Dendritic cell treated with granulocyte-macrophage colony-stimulating factor and Interleukin-4, amounts not matched to agents 40 ng/mL and 50 ng/mL, for 4 days (primary cell): ENCODE measurements around the gene LIFR.
"Not testable (repeated sequence)": the region's sequence is repeated elsewhere in the genome, so short reads cannot be mapped to it uniquely, and the experiment has no call there.

Experiments
- H3K27ac Mint-ChIP-seq: one replicate; pipeline ENCODE4 v1.8.0; 2022; ENCODE audit warnings: mild to moderate bottlenecking, mixed read lengths
- H3K27me3 Mint-ChIP-seq: one replicate; pipeline ENCODE4 v1.8.0; 2022; ENCODE audit warnings: mild to moderate bottlenecking, mixed read lengths
- H3K36me3 Mint-ChIP-seq: one replicate; pipeline ENCODE4 v1.8.0; 2022; ENCODE audit warnings: low read depth, mixed read lengths
- H3K4me1 Mint-ChIP-seq: one replicate; pipeline ENCODE4 v1.8.0; 2022; ENCODE audit warnings: low read depth, mixed read lengths
- H3K4me3 Mint-ChIP-seq: one replicate; pipeline ENCODE4 v1.8.0; 2022; ENCODE audit warnings: mild to moderate bottlenecking, moderate library complexity, mixed read lengths
- H3K9me3 Mint-ChIP-seq: one replicate; pipeline ENCODE4 v1.8.0; 2022; ENCODE audit warnings: mixed read lengths
- intact Hi-C: fragments of 100-400 bp; cut with micrococcal nuclease; formaldehyde crosslinking; loops from one replicate; pipeline ENCODE4 v1.15.0; 2022

LIFR gene

DNA sequence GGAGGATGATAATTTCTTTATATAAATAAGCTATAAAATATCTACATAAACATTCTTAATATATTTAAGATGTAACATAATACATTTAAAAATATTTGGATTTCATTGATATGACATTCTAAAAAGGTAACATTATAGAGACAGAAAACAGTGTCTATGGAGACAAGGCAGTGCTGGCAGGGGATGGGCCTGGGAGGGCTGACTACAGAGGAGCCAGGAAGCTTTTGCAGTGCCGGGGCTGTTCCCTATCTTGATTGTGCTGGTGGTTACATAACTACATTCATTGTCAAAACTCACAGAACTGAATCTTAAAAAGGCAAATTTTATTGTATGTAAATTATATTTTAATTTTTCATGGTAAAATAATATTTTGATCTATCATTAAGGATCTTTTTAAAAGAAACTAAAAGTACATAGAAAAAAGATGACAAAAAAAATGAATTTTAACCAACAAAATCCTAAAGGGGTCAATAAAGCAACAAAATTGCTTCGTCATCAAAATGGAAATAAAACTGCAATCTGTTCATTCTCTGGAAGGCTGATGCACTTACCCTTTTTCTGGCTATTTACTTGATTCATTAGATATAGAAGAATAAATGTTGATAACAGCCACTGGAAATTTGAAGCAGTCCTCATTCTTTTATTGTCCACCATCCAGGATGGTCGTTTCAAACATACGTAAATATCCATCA, 26.3 kb downstream of the LIFR start:
- H3K27ac Mint-ChIP-seq, result no peak overlapping the region
- H3K9me3 Mint-ChIP-seq, result peaks cover 21% of the 10 kb centered on the region
- H3K36me3 Mint-ChIP-seq, result no peaks in the 10 kb centered on the region
- intact Hi-C loops, result no loop called here
- no peak overlapping the region for H3K4me3 Mint-ChIP-seq
- H3K4me1 Mint-ChIP-seq, result no peaks in the 10 kb centered on the region
- H3K27me3 Mint-ChIP-seq, result peaks cover 45% of the 10 kb centered on the region

DNA sequence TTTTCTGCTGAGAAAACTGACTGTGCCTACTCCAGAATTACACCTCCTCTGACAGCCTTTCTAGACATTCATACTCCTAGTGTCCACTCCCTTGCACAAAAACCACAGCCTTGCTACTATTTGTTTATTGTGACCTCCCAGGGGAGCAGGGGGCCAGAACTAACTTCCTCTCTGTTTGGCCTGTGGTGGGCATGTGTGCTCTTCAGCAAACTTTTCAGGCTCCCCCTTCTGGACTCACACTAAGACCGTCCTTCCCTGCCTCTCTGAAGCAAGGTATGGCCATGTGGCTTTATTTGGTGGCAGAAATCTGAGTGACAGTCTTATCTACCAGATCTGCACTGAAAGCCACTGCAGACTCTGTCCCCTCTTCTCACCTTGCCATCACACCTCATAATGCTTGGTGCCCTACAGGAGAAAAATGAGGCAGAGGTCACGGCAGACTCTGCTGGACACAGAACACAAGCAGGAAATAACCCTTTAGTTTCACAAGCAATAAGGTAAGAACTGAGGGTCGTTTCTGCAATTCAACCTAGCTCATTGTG, 28.2 kb downstream of the LIFR start:
- H3K4me1 Mint-ChIP-seq, result no peaks in the 10 kb centered on the region
- peaks cover 44% of the 10 kb centered on the region for H3K27me3 Mint-ChIP-seq
- no peak overlapping the region for H3K4me3 Mint-ChIP-seq
- intact Hi-C loops, result no loop called here
- H3K27ac Mint-ChIP-seq, result no peak overlapping the region
- no peaks in the 10 kb centered on the region for H3K36me3 Mint-ChIP-seq
- peaks cover 21% of the 10 kb centered on the region for H3K9me3 Mint-ChIP-seq

DNA sequence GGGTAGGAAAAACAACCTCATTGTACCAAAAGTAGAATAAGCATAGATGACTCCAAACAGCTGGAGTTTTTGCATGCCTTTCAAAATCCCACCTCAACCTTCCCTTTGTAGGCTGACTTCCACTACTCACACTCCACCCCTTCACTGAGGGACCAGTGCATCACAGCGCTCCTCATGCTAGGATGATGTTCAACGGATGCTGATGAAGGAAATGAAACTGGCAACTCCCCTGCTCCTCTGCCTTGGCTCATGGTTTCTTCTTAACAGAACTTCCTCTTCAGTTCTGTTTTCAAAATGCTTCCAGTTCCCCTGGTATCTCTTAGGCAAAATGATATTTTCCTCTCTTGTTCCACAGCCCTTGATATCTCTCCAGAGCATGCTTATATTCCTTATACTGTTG, 29.0 kb downstream of the LIFR start:
- intact Hi-C loops, result no loop called here
- H3K27ac Mint-ChIP-seq, result no peak overlapping the region
- no peak overlapping the region for H3K4me3 Mint-ChIP-seq
- H3K4me1 Mint-ChIP-seq, result no peaks in the 10 kb centered on the region
- H3K9me3 Mint-ChIP-seq, result peaks cover 21% of the 10 kb centered on the region
- peaks cover 44% of the 10 kb centered on the region for H3K27me3 Mint-ChIP-seq
- H3K36me3 Mint-ChIP-seq, result no peaks in the 10 kb centered on the region

DNA sequence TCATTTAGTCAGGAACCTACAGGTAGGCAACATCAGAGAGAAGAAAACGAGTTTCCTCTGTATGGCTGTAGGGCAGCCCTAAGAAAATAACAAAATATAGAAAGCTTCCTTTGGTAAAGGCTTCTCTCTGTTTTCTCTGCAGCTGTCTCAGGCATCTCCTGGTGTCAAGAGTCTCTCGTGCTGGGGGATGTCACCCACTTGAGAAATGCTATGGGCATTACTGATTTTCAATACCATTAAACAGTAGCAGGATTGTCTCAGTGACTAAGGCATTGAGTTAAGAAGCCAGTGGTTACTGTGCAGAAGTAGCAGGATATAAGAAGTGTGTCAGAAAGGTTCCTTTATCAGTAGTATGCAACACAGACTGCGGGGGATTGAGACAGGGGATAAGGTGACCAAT, 32.4 kb downstream of the LIFR start:
- Mint-ChIP-seq H3K4me1 (no peaks in the 10 kb centered on the region), H3K36me3 (no peaks in the 10 kb centered on the region), H3K27me3 (peaks cover 47% of the 10 kb centered on the region), H3K27ac (no peak overlapping the region), H3K9me3 (peaks cover 15% of the 10 kb centered on the region), H3K4me3 (no peak overlapping the region)
- intact Hi-C loops, result no loop called here

DNA sequence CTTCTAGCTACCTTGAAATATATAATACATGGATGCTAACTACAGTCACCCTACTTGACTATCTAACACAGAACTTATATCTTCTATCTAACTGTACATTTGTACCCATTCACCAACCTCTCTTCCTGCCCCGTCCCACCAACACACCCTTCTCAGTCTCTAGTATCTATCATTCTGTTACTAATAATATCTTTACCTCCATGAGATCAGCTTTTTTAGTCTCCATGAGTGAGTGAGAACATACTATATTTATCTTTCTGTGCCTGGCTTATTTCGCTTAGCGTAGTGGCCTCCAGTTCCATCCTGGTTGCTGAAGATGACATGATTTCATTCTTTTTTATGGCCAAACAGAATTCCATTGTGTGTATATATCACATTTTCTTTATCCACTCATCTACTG, 37.0 kb downstream of the LIFR start:
- Mint-ChIP-seq H3K27me3 (peaks cover 42% of the 10 kb centered on the region), H3K9me3 (no peaks in the 10 kb centered on the region)

DNA sequence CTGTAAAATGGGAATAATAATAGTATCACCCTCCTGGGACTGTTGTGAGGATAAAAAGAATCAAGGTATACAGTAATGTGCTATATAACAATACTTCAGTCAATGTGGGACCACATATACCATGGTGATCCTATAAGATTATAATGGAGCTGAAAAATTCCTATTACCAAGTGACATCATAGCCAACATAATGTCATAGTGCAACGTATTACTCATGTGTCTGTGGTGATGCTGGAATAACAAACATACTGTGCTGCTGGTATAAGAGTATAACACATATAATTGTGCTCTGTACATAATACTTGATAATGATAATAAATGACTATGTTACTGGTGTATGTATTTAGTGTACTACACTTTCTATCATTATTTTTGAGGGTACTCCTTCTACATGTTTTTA, 38.1 kb downstream of the LIFR start:
- H3K27me3 Mint-ChIP-seq, result peaks cover 40% of the 10 kb centered on the region
- no peak overlapping the region for H3K27ac Mint-ChIP-seq
- H3K36me3 Mint-ChIP-seq, result no peaks in the 10 kb centered on the region
- H3K4me3 Mint-ChIP-seq, result no peak overlapping the region
- intact Hi-C loops, result no loop called here
- H3K4me1 Mint-ChIP-seq, result no peaks in the 10 kb centered on the region
- no peaks in the 10 kb centered on the region for H3K9me3 Mint-ChIP-seq

More for the DNA sequence above, 37.0 kb downstream of the LIFR start:
- no peak overlapping the region for H3K4me3 Mint-ChIP-seq
- no peaks in the 10 kb centered on the region for H3K36me3 Mint-ChIP-seq
- H3K4me1 Mint-ChIP-seq, result no peaks in the 10 kb centered on the region
- intact Hi-C loops, result no loop called here
- no peak overlapping the region for H3K27ac Mint-ChIP-seq

DNA sequence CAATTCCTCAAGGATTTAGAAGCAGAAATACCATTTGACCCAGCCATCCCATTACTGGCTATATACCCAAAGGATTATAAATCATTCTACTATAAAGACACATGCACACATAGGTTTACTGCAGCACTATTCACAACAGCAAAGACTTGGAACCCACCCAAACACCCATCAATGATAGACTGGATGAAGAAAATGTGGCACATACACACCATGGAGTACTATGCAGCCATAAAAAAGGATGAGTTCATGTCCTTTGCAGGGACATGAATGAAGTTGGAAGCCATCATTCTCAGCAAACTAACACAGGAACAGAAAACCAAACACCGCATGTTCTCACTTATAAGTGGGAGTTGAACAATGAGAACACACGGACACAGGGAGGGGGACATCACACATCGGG, 39.8 kb downstream of the LIFR start:
- peaks cover 42% of the 10 kb centered on the region for H3K27me3 Mint-ChIP-seq
- H3K4me3 Mint-ChIP-seq, H3K36me3 Mint-ChIP-seq, intact Hi-C loops, H3K9me3 Mint-ChIP-seq, H3K27ac Mint-ChIP-seq, H3K4me1 Mint-ChIP-seq: not testable (repeated sequence)

DNA sequence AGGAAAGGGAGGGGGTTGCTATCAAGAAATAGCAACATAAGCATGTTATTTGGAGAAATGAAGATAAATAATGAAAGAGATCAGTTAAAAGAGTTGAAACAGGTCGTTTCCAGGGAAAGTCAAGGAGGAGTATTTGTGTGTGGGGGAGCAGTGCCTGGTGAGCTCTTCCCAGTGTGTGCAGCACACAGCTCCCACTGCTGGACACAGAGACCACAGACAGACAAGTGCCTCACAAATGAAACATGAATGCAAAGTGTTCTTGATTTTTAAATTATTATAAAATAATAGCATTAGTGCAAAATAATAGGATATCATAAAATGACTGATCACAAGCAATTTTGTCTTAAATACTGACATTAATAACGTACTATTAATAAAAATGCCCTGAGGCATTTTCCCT, 40.8 kb downstream of the LIFR start:
- peaks cover 41% of the 10 kb centered on the region for H3K27me3 Mint-ChIP-seq
- intact Hi-C loops, result no loop called here
- no peaks in the 10 kb centered on the region for H3K9me3 Mint-ChIP-seq
- H3K4me1 Mint-ChIP-seq, result no peaks in the 10 kb centered on the region
- no peak overlapping the region for H3K27ac Mint-ChIP-seq
- H3K4me3 Mint-ChIP-seq, result no peak overlapping the region
- H3K36me3 Mint-ChIP-seq, result no peaks in the 10 kb centered on the region

DNA sequence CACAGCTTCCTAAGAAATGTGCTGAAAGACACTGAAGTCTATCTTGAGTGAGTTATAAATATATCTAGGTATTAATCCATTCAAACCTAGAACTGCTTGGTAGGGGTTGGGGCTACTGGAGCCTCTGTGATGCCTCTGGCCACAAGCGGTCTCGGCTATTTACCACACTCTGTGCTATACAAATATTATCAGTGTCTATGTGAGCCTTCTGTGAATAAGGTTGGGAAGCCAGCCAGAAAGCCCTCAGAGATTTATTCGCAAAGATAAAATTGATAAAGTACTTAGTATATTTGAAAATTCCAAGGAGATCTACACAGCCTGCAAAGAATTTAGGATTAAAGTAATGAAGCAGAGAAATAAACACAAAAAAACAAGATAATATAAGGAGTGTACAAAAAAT, 41.4 kb downstream of the LIFR start:
- Mint-ChIP-seq H3K9me3 (no peaks in the 10 kb centered on the region), H3K4me1 (no peaks in the 10 kb centered on the region), H3K27ac (no peak overlapping the region), H3K4me3 (no peak overlapping the region), H3K36me3 (no peaks in the 10 kb centered on the region), H3K27me3 (peaks cover 42% of the 10 kb centered on the region)
- intact Hi-C loops, result no loop called here

DNA sequence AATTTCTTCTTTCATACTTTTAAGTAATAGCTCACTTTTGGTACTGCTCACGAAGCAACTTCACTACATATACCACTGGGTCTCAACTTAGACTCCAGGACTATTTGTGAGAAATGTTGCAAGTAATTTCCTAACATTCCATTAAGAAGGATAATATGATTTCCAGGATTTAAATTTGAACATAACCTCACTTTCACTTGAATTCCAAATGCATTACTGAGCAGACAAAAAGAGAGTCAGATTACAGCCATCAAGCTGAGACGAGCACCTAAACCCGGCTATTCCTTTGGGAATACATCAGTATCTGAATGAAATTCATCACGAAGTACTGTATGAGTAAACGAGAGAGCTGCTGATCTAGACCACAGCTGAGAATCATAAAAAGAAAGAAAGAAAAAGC, 47.3 kb downstream of the LIFR start:
- intact Hi-C loops, result no loop called here
- H3K4me3 Mint-ChIP-seq, result no peak overlapping the region
- no peak overlapping the region for H3K27ac Mint-ChIP-seq

DNA sequence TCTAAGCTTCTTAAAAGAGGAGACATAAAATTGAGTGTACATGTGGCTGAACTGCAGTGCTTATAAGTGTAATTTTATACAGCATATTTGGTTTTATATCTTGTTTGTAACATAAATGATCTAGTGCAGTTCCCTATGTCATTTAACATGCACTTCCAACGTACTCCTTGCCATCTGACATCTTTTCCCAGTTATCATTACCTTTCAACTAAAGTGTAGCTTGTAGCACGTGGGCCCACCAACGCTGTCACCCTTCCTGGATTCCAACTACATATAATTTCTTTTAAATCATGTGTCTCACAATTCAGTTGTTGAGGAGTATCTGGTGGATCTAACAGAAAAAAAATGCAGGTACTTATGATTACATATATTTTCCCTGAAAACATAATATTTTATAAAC, 50.1 kb downstream of the LIFR start:
- no peak overlapping the region for H3K4me3 Mint-ChIP-seq
- no peaks in the 10 kb centered on the region for H3K36me3 Mint-ChIP-seq
- no peaks in the 10 kb centered on the region for H3K9me3 Mint-ChIP-seq
- no peak overlapping the region for H3K27ac Mint-ChIP-seq
- intact Hi-C loops, result no loop called here
- peaks cover 31% of the 10 kb centered on the region for H3K27me3 Mint-ChIP-seq
- no peaks in the 10 kb centered on the region for H3K4me1 Mint-ChIP-seq

More for the DNA sequence above, 47.3 kb downstream of the LIFR start:
- no peaks in the 10 kb centered on the region for H3K4me1 Mint-ChIP-seq
- no peaks in the 10 kb centered on the region for H3K36me3 Mint-ChIP-seq
- no peaks in the 10 kb centered on the region for H3K9me3 Mint-ChIP-seq
- peaks cover 32% of the 10 kb centered on the region for H3K27me3 Mint-ChIP-seq

DNA sequence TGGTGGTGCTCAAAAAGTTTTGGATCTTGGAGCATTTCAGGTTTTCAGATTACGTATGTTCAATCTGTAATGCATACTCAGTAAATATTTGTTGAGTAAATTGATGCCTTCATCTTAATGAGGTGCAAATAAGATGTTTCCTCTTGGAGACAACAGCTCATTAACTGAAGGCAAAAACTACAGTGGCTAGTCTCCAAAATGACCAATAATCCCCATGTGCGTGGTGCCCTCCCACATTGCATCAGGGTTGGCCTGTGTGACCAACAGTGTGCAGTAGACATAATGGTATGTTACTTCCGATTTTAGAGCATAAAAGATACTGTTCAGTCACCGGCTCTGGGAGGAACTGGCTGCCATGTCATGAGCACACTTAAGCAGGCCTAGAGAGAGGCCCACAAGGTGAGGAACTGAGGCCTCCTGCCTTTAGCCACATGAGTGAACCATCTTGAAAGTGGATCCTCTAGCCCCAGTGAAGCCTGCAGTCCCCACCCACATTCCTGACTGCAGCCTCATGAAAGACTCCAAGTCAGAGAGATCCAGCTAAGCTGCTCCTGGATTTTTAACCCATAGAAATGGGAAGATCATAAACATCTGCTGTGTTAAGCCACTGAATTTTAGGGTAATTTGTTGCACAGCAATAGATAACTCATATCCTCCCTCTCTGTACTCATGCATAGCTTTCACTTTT, 55.7 kb downstream of the LIFR start:
- intact Hi-C loops, result no loop called here
- Mint-ChIP-seq H3K9me3 (no peaks in the 10 kb centered on the region), H3K4me1 (no peaks in the 10 kb centered on the region), H3K27me3 (peaks cover 41% of the 10 kb centered on the region), H3K27ac (no peak overlapping the region), H3K4me3 (no peak overlapping the region), H3K36me3 (no peaks in the 10 kb centered on the region)

DNA sequence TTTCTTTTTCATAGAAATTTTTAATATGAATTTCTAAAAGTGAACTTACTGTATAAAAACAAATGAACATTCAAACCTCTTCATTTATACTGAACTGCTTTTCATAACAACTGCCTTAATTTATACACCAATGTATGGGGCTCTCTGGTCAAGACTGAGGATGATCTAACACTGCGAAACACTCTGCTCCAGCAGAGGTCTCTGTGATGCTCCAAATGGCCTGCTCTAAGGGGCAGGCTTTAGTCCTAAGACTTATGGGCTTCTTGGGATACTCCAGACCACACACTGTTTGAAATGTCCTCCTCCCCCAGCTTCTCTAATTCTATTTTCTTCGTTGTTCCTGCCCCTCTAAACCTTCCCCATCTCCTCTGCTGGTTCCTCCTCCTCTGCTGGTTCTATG, 58.5 kb downstream of the LIFR start:
- no peaks in the 10 kb centered on the region for H3K36me3 Mint-ChIP-seq

DNA sequence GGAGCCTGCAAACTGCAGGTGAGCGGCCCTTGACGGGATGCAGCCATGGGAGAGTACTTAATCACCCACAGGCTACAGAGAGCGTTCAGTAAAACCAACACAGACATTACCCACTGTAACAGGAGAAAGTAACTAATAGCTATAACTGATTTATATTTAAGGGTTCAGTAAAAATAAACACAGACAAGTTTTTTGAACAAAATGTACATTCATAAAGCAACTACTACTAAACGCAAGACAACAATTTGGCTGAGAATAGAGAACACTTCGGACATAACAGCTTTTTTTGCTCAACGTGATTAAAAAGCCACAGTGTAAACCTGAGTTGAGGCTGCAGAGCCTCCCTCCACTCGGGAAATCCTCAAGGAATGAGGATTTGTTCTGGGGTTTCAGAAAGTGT, 61.7 kb downstream of the LIFR start:
- no peak overlapping the region for H3K4me3 Mint-ChIP-seq
- no peak overlapping the region for H3K27ac Mint-ChIP-seq
- no peaks in the 10 kb centered on the region for H3K9me3 Mint-ChIP-seq
- intact Hi-C loops, result no loop called here
- no peaks in the 10 kb centered on the region for H3K36me3 Mint-ChIP-seq
- H3K27me3 Mint-ChIP-seq, result peaks cover 61% of the 10 kb centered on the region
- H3K4me1 Mint-ChIP-seq, result no peaks in the 10 kb centered on the region

More for the DNA sequence above, 58.5 kb downstream of the LIFR start:
- Mint-ChIP-seq H3K4me1 (no peaks in the 10 kb centered on the region), H3K27ac (no peak overlapping the region), H3K9me3 (no peaks in the 10 kb centered on the region), H3K27me3 (peaks cover 53% of the 10 kb centered on the region), H3K4me3 (no peak overlapping the region)
- intact Hi-C loops, result no loop called here
